GM12891 (cell line): Measurements from ENCODE around the gene FASN.

Experiments
- POLR2A ChIP-seq: IDR thresholded peaks from 2 replicates; pipeline ENCODE4 v1.6.1; 2011; ENCODE audit warnings: low read depth, low read length, control low read depth
- POLR2AphosphoS5 ChIP-seq: IDR thresholded peaks from 2 replicates; pipeline ENCODE4 v1.6.1; 2011; ENCODE audit warnings: low read depth, low read length, control low read depth
- POU2F2 ChIP-seq: IDR thresholded peaks from 2 replicates; pipeline ENCODE4 v1.6.1; 2011; ENCODE audit warnings: low read depth, mild to moderate bottlenecking, control low read depth, low read length, moderate library complexity
- SPI1 ChIP-seq: IDR thresholded peaks from 2 replicates; pipeline ENCODE4 v1.6.1; 2011; ENCODE audit warnings: low read depth, low read length, control low read depth
- TAF1 ChIP-seq: IDR thresholded peaks from 2 replicates; pipeline ENCODE4 v1.6.1; 2011; ENCODE audit warnings: low read depth, low read length, control low read depth

DNA sequence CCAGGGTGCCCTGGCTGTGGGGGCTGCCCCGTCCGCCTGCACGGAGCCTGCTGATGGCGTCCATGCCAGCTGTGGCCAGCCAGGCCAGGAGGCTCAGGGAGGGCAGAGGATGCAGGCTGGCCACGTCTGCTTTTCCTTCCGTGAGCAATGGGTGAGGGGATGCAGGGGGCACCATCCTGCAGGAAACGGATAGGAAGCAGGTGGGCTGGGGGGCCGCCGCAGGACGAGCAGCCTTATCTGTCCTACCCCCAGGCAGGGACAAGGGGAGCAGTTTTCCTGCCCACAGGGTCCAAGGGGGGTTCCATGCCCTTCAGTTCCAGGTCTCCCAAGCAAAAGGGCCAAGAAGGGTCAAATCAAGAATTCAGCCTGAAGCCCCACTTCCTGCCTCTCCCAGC is 39.2 kb downstream of the FASN start:
- no peak for TF ChIP-seq POLR2AphosphoS5
- TF ChIP-seq POLR2A, result no peak
- no peak for TF ChIP-seq TAF1
- TF ChIP-seq POU2F2, result no peak
- no peak for TF ChIP-seq SPI1
